Measurements from ENCODE around the gene AKIP1. TPM values are rescaled to one million over a fixed set of nuclear protein-coding genes. Genes with fewer than 3 reads are reported as not detected.

The AKIP1 gene
- total and polyA plus RNA-seq, 9 of the 15 experiments (the other 6 are each of a cell fraction or from before 2014, with no cell fraction given): 9.0 to 52.6 (median 36.2) TPM

DNA sequence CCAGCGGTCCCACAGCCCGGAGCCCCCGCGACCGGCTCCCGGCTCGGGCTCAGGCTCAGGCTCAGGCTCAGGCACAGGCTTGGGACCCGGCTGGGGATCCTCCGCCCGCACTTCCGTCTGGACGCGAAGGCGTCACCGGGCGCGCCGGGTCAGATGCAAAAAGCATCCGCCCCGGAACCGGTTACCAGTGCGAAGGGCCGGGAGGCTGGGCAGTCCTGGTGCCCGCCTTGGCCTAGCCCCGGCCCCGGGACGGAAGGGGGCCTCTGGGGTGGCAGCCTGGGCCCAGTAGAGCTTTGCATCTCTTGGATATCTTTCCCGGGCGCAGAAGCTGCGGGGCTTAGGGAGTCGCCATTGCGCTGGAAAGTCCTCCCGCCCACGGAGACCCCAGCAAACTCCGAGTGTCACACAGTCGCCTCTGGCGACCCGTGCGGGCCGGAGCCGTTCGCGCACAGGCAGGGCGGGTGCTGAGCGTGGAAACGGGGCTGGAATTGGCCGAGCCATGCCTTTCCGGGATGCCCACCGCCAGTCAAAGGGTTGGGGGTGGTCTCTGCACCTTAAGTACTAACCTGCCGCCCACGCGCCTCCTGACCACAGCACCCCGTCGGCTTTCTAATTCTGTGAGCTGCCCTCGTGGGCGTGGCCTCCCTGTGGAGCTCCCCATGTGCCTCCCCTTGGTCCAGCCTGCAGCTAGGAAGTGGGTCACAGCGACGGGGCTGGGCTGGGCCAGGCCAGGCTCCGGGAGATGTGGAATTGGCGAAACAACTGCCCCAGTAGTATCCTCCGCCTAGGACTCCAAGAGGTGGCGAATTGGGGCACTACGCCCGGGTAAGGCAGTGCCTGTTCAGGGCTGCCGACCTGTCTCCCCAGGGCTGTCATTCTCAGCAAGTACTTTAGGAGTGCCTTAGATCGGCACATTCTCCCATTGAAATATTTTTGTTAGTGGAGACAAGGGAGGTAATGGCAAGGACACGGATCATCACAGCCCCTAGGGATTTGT lies 53.6 kb downstream of the AKIP1 start, which contains the start of gene TMEM9B (continued):
- TF ChIP-seq, protein P1, sequence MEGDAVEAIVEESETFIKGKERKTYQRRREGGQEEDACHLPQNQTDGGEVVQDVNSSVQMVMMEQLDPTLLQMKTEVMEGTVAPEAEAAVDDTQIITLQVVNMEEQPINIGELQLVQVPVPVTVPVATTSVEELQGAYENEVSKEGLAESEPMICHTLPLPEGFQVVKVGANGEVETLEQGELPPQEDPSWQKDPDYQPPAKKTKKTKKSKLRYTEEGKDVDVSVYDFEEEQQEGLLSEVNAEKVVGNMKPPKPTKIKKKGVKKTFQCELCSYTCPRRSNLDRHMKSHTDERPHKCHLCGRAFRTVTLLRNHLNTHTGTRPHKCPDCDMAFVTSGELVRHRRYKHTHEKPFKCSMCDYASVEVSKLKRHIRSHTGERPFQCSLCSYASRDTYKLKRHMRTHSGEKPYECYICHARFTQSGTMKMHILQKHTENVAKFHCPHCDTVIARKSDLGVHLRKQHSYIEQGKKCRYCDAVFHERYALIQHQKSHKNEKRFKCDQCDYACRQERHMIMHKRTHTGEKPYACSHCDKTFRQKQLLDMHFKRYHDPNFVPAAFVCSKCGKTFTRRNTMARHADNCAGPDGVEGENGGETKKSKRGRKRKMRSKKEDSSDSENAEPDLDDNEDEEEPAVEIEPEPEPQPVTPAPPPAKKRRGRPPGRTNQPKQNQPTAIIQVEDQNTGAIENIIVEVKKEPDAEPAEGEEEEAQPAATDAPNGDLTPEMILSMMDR (IDR thresholded peaks at IDR 0.05 in 2 of 3, conservative IDR thresholded peaks at IDR 0.05 in 1 of 3; ENCODE audit: insufficient read depth in 2 of 3, low read depth in 1 of 3, low read length in 3 of 3): no peak
- no peak; the same call in 1 of the 2 replicates for TF ChIP-seq TARDBP (IDR thresholded peaks at IDR 0.05)
- peak; percentile 64 for TF ChIP-seq CTBP1 (IDR thresholded peaks at IDR 0.05; ENCODE audit: borderline replicate concordance)
- TF ChIP-seq FOXM1 (IDR thresholded peaks at IDR 0.05; ENCODE audit: low read depth): no peak
- TF ChIP-seq FOXM1 (CRISPR knock-in tag; IDR thresholded peaks at IDR 0.05; ENCODE audit: low read depth): peak; percentile 92
- TF ChIP-seq, protein P2, sequence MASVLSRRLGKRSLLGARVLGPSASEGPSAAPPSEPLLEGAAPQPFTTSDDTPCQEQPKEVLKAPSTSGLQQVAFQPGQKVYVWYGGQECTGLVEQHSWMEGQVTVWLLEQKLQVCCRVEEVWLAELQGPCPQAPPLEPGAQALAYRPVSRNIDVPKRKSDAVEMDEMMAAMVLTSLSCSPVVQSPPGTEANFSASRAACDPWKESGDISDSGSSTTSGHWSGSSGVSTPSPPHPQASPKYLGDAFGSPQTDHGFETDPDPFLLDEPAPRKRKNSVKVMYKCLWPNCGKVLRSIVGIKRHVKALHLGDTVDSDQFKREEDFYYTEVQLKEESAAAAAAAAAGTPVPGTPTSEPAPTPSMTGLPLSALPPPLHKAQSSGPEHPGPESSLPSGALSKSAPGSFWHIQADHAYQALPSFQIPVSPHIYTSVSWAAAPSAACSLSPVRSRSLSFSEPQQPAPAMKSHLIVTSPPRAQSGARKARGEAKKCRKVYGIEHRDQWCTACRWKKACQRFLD (CRISPR knock-in tag; IDR thresholded peaks at IDR 0.05): peak; percentile 84; the same call in 1 of the 2 replicates
- TF ChIP-seq SMARCC2 (IDR thresholded peaks at IDR 0.05; ENCODE audit: low read depth): no peak
- peak; percentile 96 for TF ChIP-seq NR2C2 (CRISPR knock-in tag; IDR thresholded peaks at IDR 0.05)
- peak; percentile 100 for TF ChIP-seq NR2C2 (tag; IDR thresholded peaks at IDR 0.05)
- TF ChIP-seq NR4A1 (CRISPR knock-in tag; IDR thresholded peaks at IDR 0.05): 0 out of 2 replicates have a peak, but pooled peaks have one; percentile 34
- TF ChIP-seq NR4A1 (tag; IDR thresholded peaks at IDR 0.05): no peak
- 0 out of 2 replicates have a peak, but pooled peaks have one; percentile 60 for TF ChIP-seq ZBTB7A (IDR thresholded peaks at IDR 0.05; ENCODE audit: borderline replicate concordance, control insufficient read depth, low read depth, low read length)
- 0 out of 2 replicates have a peak, but pooled peaks have one; percentile 79 for TF ChIP-seq ZNF232 (CRISPR knock-in tag; IDR thresholded peaks at IDR 0.05)
- peak; percentile 70 for TF ChIP-seq TAF9B (IDR thresholded peaks at IDR 0.05; ENCODE audit: partially characterized antibody)
- no peak for TF ChIP-seq NFYB (IDR thresholded peaks at IDR 0.05; ENCODE audit: extremely low read depth, insufficient read length)
- peak; percentile 68; the same call in 1 of the 2 replicates for TF ChIP-seq KLF13 (tag; IDR thresholded peaks at IDR 0.05; ENCODE audit: borderline replicate concordance, low read depth)
- peak; percentile 96 for TF ChIP-seq PHF8 (IDR thresholded peaks at IDR 0.05; ENCODE audit: borderline replicate concordance, low read length)
- TF ChIP-seq PML (IDR thresholded peaks at IDR 0.05; ENCODE audit: low read length): peak; percentile 80
- TF ChIP-seq GABPB1 (CRISPR knock-in tag; IDR thresholded peaks at IDR 0.05): peak; percentile 95
- TF ChIP-seq, protein P3, sequence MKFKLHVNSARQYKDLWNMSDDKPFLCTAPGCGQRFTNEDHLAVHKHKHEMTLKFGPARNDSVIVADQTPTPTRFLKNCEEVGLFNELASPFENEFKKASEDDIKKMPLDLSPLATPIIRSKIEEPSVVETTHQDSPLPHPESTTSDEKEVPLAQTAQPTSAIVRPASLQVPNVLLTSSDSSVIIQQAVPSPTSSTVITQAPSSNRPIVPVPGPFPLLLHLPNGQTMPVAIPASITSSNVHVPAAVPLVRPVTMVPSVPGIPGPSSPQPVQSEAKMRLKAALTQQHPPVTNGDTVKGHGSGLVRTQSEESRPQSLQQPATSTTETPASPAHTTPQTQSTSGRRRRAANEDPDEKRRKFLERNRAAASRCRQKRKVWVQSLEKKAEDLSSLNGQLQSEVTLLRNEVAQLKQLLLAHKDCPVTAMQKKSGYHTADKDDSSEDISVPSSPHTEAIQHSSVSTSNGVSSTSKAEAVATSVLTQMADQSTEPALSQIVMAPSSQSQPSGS (CRISPR knock-in tag; IDR thresholded peaks at IDR 0.05): no peak
